ENCODE data around the gene SEPTIN1. TPM values are rescaled to one million over a fixed set of nuclear protein-coding genes. Genes with fewer than 3 reads are reported as not detected.

SEPTIN1 gene
- total and polyA plus RNA-seq, 2 of the 13 experiments (the other 11 are each of a cell fraction or from before 2014, with no cell fraction given), result 0.18 to 0.67 TPM

- peak; percentile 68 for DNase-seq (ENCODE audit: low spot score)
- H3K9ac ChIP-seq (ENCODE audit: insufficient read depth, low read depth, low read length), result no peak overlapping the region
- whole genome bisulfite sequencing (ENCODE audit: low lambda C conversion rate), result 83% methylated on average over 14 of the region's 14 CpGs
- POLR2A ChIA-PET, result interaction anchor here (1.3 to 4.9 kb wide), 5 partner anchors 11 to 57 kb away, joined by 3 to 36 read pairs (median 4); partner anchors contain the start of gene ZNF771
- peaks cover 3 to 30% of the 10 kb centered on the region in 2 experiments; a peak in 4 of 5 replicates for H3K36me3 ChIP-seq (replicated peaks in 1 of 2; ENCODE audit: control insufficient read depth in 1 of 2, insufficient read depth in 2 of 2, low read length in 2 of 2)
- intact Hi-C loops (cut with micrococcal nuclease; ENCODE audit: unreplicated experiment) (no loop called here), in situ Hi-C loops (cut with HindIII; ENCODE audit: extremely low pct_ligation_motif_present, low pct_unique_long_range_greater_than_20kb) (loop anchor here (10.0 kb wide), 1 partner anchor 262 kb away; the partner anchor contains the start of gene ZNF689)
- no peaks in the 10 kb centered on the region for H3K9me3 ChIP-seq (ENCODE audit: low read length)
- peak; percentile 71 for FAIRE-seq
- no peaks in the 10 kb centered on the region; a peak in 1 of 5 replicates for H3K27me3 ChIP-seq (ENCODE audit: control insufficient read depth in 1 of 2, insufficient read depth in 2 of 2, low read length in 2 of 2)
- peaks cover 23% of the 10 kb centered on the region for H3K79me2 ChIP-seq (ENCODE audit: insufficient read depth, low read length)
- no peaks in the 10 kb centered on the region for H4K20me1 ChIP-seq (ENCODE audit: insufficient read depth, low read length)
- no peak overlapping the region; a peak in 1 of 6 replicates for H3K4me3 ChIP-seq (replicated peaks in 1 of 3; ENCODE audit: insufficient read depth in 1 of 3, low read depth in 2 of 3, low read length in 3 of 3)
- ATAC-seq, result peak; percentile 31
- peak overlapping the region; percentile 37 for H3K4me2 ChIP-seq (ENCODE audit: low read depth, low read length)
- H2AFZ ChIP-seq (ENCODE audit: low read length), result no peak overlapping the region
- peaks cover 56% of the 10 kb centered on the region for H3K4me1 ChIP-seq (ENCODE audit: insufficient read depth, low read length)
- BruUV-seq (replicated peaks), result no TSS peak
- H3K27ac ChIP-seq (ENCODE audit: extremely low read length, insufficient read depth, low read length), result peak overlapping the region; percentile 3
- CTCF ChIA-PET (ENCODE audit: low intra/inter-chr PET ratio, low total read pairs), result interaction anchor here (0.8 to 2.4 kb wide), 3 partner anchors 17 to 276 kb away, joined by 3 to 10 read pairs (median 3); no protein-coding TSS in a partner anchor
- TF ChIP-seq ZNF142 (CRISPR knock-in tag; IDR thresholded peaks at IDR 0.05), result 0 out of 2 replicates have a peak, but pooled peaks have one; percentile 58
- TF ChIP-seq XRCC5 (optimal IDR thresholded peaks at IDR 0.05; ENCODE audit: low read length), result peak; percentile 81
- TF ChIP-seq ZNF331 (CRISPR knock-in tag; IDR thresholded peaks at IDR 0.05), result 0 out of 2 replicates have a peak, but pooled peaks have one; percentile 46
- peak; percentile 65; the same call in 1 of the 2 replicates for TF ChIP-seq ZBTB7B (CRISPR knock-in tag; IDR thresholded peaks at IDR 0.05)
- no peak for TF ChIP-seq FOXA1 (IDR thresholded peaks at IDR 0.05)
- TF ChIP-seq FOXA1 (CRISPR knock-in tag; IDR thresholded peaks at IDR 0.05), result 0 out of 2 replicates have a peak, but pooled peaks have one; percentile 11
- TF ChIP-seq PTBP1 (IDR thresholded peaks at IDR 0.05; ENCODE audit: low read depth, low read length, poor library complexity, severe bottlenecking), result no peak
- no peak for TF ChIP-seq ATAD3A (CRISPR knock-in tag; IDR thresholded peaks at IDR 0.05)
- TF ChIP-seq BCL6 (CRISPR knock-in tag; IDR thresholded peaks at IDR 0.05), result 0 out of 2 replicates have a peak, but pooled peaks have one; percentile 9
- no peak for TF ChIP-seq KLF12 (CRISPR knock-in tag; IDR thresholded peaks at IDR 0.05; ENCODE audit: borderline replicate concordance)
- TF ChIP-seq ZSCAN21 (CRISPR knock-in tag; IDR thresholded peaks at IDR 0.05; ENCODE audit: borderline replicate concordance), result peak; percentile 47; the same call in 1 of the 2 replicates
- TF ChIP-seq ZBTB33 (CRISPR knock-in tag; IDR thresholded peaks at IDR 0.05), result peak; percentile 89
These were observed 29.6 kb downstream of the SEPTIN1 start for GRCh38 chr16:30352488-30353401.
